HepG2 (cell line): ENCODE measurements around the gene CRAMP1. TPM values are rescaled to one million over a fixed set of nuclear protein-coding genes. Genes with fewer than 3 reads are reported as not detected.

Experiments used
- ARID5B ChIP-seq: IDR thresholded peaks from 2 replicates; pipeline ENCODE4 v1.4.0; 2020; ENCODE audit warnings: mild to moderate bottlenecking, missing genetic modification reagents
- ATF7-NPFF ChIP-seq: sonication (generic); formaldehyde crosslinking; IDR thresholded peaks from 2 replicates; pipeline ENCODE4 v1.8.1; 2023; ENCODE audit warnings: mild to moderate bottlenecking, low read depth, missing genetic modification reagents, moderate library complexity
- CBX5 ChIP-seq: sonication (generic); formaldehyde crosslinking; IDR thresholded peaks from 2 replicates; pipeline ENCODE4 v1.4.0; 2020; ENCODE audit warnings: missing genetic modification reagents, borderline replicate concordance
- ESRRA ChIP-seq: sonication (generic); formaldehyde crosslinking; IDR thresholded peaks from 2 replicates; pipeline ENCODE4 v1.5.1; 2020; ENCODE audit warnings: mild to moderate bottlenecking, low read depth, missing genetic modification reagents
- ONECUT2 ChIP-seq: sonication (generic); formaldehyde crosslinking; IDR thresholded peaks from 2 replicates; pipeline ENCODE4 v1.4.0; 2020; ENCODE audit warnings: missing genetic modification reagents
- SRSF9 ChIP-seq: fragments of 200-400 bp; formaldehyde crosslinking; IDR thresholded peaks from 2 replicates; pipeline ENCODE4 v1.6.1; 2018; ENCODE audit warnings: borderline replicate concordance, mild to moderate bottlenecking, low read depth, low read length; ENCODE audit not compliant: insufficient read depth, poor library complexity, severe bottlenecking
- ZNF362 ChIP-seq: sonication (generic); formaldehyde crosslinking; IDR thresholded peaks from 2 replicates; pipeline ENCODE4 v1.4.0; 2020; ENCODE audit warnings: missing genetic modification reagents, mild to moderate bottlenecking, borderline replicate concordance
- ZNF451 ChIP-seq: sonication (generic); formaldehyde crosslinking; IDR thresholded peaks from 2 replicates; pipeline ENCODE4 v1.5.0; 2020; ENCODE audit warnings: mild to moderate bottlenecking, missing genetic modification reagents
- ZNF615 ChIP-seq: sonication (generic); formaldehyde crosslinking; IDR thresholded peaks from 2 replicates; pipeline ENCODE4 v1.5.0; 2020; ENCODE audit warnings: mild to moderate bottlenecking, missing genetic modification reagents, borderline replicate concordance
- ZNF646 ChIP-seq: sonication (generic); formaldehyde crosslinking; IDR thresholded peaks from 2 replicates; pipeline ENCODE4 v1.9.0; 2021; ENCODE audit warnings: mild to moderate bottlenecking, missing genetic modification reagents
- ZNF691 ChIP-seq: sonication (generic); formaldehyde crosslinking; IDR thresholded peaks from 2 replicates; pipeline ENCODE4 v1.4.0; 2020; ENCODE audit warnings: missing genetic modification reagents, low read depth, mild to moderate bottlenecking, borderline replicate concordance
- polyA plus RNA-seq, 8 experiments: library from polyadenylated mRNA; depleted of rRNA in 3 of 8; stranded (reverse) in 7 of 8; unstranded in 1 of 8; fragments of >200 nt; fragmentation: Illumina TruSeq in 4 of 8; extraction: Trizol in 4 of 8; gene quantifications; 2 replicates each; pipeline versions ENCODE4 v1.2.1 to v1.2.3, GENCODE V29; 2011 to 2016; ENCODE audit warnings: low read depth in 4 of 8, missing spikeins in 1 of 8, mixed read lengths in 1 of 8; ENCODE audit not compliant: insufficient read depth in 1 of 8
- total RNA-seq, 5 experiments: library from RNA; depleted of rRNA; stranded (reverse); fragments of >200 nt; fragmentation: Illumina TruSeq; extraction: Trizol; gene quantifications; 2 replicates each; pipeline ENCODE4 v1.2.3, GENCODE V29; 2016; ENCODE audit warnings: low read depth in 1 of 5
- TF ChIP-seq, protein P1 (sequence below), 2 experiments: fragments of 450-650 bp in 1 of 2; sonication (generic) in 1 of 2; formaldehyde crosslinking; IDR thresholded peaks; 2 replicates each; pipeline versions ENCODE4 v1.5.0 to v1.8.0; 2020 to 2022; ENCODE audit warnings: mild to moderate bottlenecking in 1 of 2, missing genetic modification reagents in 1 of 2

Gene CRAMP1
- total and polyA plus RNA-seq, 2 of the 13 experiments (the other 11 are each of a cell fraction or from before 2014, with no cell fraction given) = 6.8 to 9.7 TPM

GRCh38 chr16:1705688-1706385 lies 93.7 kb downstream of the CRAMP1 start, which contains the start of gene MAPK8IP3 (continued):
- TF ChIP-seq ZNF646 = no peak
- TF ChIP-seq ZNF691 = no peak; the same call in none of the 2 replicates
- TF ChIP-seq ESRRA (CRISPR knock-in tag) = peak; percentile 76
- no peak for TF ChIP-seq ONECUT2 (CRISPR knock-in tag)
- TF ChIP-seq ARID5B = peak; percentile 30; the same call in 1 of the 2 replicates
- no peak for TF ChIP-seq CBX5 (CRISPR knock-in tag)
- TF ChIP-seq, protein P1, sequence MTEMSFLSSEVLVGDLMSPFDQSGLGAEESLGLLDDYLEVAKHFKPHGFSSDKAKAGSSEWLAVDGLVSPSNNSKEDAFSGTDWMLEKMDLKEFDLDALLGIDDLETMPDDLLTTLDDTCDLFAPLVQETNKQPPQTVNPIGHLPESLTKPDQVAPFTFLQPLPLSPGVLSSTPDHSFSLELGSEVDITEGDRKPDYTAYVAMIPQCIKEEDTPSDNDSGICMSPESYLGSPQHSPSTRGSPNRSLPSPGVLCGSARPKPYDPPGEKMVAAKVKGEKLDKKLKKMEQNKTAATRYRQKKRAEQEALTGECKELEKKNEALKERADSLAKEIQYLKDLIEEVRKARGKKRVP (CRISPR knock-in tag; IDR thresholded peaks at IDR 0.05) = no peak
- TF ChIP-seq ZNF362 (CRISPR knock-in tag) = peak; percentile 31; the same call in 1 of the 2 replicates
- peak; percentile 76 for TF ChIP-seq ZNF451 (CRISPR knock-in tag)
- no peak for TF ChIP-seq SRSF9
- peak; percentile 85 for TF ChIP-seq ATF7-NPFF (CRISPR knock-in tag)
- no peak for TF ChIP-seq ZNF615
